ENCODE measurements around the gene POLR2J2. TPM values are rescaled to one million over a fixed set of nuclear protein-coding genes. Genes with fewer than 3 reads are reported as not detected.
"Not testable (repeated sequence)": the region's sequence is repeated elsewhere in the genome, so short reads cannot be mapped to it uniquely, and the experiment has no call there.

Gene POLR2J2
- total RNA-seq, 2 experiments from 2014 or later, result 15.4 to 15.7 TPM

- CTCF ChIA-PET; H3K36me3 Mint-ChIP-seq; H3K27me3 Mint-ChIP-seq; H3K27ac Mint-ChIP-seq; H3K4me3 Mint-ChIP-seq; H3K4me1 Mint-ChIP-seq; H3K9me3 Mint-ChIP-seq (ENCODE audit: low read depth): not testable (repeated sequence)
- ATAC-seq (peak; percentile 79), DNase-seq (peak; percentile 43)
These were observed 18.2 kb upstream of the POLR2J2 start for GRCh38 chr7:102689436-102690282.

DNA sequence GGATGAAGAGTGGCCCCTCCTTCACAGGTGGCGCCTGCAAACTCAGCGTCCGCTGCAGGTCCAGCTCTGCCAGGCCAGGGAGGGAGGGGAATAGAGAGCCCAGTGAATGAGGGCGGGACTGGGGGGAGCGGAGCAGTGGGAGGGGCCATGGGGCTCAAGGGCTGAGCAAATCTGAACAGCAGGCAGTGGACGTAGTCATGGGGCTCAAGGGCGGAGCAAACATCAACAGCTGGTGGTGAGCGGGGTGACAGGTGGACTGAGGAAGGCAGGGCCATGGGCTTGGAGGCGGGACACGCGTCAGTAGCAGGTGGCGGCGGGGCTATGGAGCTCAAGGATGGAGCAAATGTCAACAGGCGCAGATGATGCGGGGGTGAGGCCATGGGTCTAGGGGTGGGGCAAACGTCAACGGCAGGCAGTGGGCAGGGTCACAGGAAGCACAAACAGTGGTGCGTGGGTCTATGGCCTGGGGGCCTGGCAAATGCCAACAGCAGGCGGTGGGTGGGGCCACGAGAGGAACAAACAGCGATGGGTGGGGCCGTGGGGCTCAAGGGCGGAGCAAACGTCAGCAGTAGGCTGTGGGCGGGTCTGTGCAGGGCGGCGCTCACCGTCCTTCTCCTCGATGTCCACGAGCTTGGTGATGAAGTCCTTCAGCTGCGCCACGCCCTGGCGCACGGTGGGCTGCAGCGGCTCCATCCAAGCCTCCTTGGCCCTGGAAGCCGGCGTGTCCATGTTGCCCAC lies 17.0 kb upstream of the POLR2J2 start:
- CTCF ChIA-PET; H3K36me3 Mint-ChIP-seq; H3K4me1 Mint-ChIP-seq; H3K4me3 Mint-ChIP-seq; H3K9me3 Mint-ChIP-seq (ENCODE audit: low read depth); H3K27me3 Mint-ChIP-seq; H3K27ac Mint-ChIP-seq; DNase-seq: not testable (repeated sequence)
- peak; percentile 90 for ATAC-seq

- CTCF ChIA-PET; H3K36me3 Mint-ChIP-seq; H3K4me3 Mint-ChIP-seq; H3K27me3 Mint-ChIP-seq; H3K4me1 Mint-ChIP-seq; H3K27ac Mint-ChIP-seq; DNase-seq; ATAC-seq; H3K9me3 Mint-ChIP-seq (ENCODE audit: low read depth): not testable (repeated sequence)
These were observed 11.1 kb upstream of the POLR2J2 start for GRCh38 chr7:102682560-102682959.

DNA sequence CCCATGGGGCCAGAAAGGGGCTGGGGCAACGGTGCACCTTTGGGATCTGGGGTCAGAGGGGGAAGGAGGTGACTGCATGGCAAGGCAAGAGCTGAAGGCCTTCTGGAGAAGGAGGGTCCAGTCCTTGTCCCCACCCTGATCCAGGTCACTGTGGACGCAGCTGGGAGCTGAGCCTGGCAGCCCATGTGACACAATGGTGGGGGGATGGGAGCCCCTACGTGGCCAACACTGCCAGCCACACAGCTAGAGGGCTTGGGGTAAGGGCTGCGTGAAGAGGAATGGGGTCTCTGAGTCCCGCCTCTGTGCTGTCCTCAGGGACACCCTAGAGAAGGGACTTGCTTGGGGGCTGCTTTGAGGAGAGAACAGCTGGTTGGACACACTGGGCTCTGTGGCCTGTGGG lies 9.3 kb upstream of the POLR2J2 start:
- H3K9me3 Mint-ChIP-seq (ENCODE audit: low read depth); H3K4me1 Mint-ChIP-seq; CTCF ChIA-PET; H3K4me3 Mint-ChIP-seq; ATAC-seq; H3K36me3 Mint-ChIP-seq; H3K27me3 Mint-ChIP-seq; H3K27ac Mint-ChIP-seq; DNase-seq: not testable (repeated sequence)

DNA sequence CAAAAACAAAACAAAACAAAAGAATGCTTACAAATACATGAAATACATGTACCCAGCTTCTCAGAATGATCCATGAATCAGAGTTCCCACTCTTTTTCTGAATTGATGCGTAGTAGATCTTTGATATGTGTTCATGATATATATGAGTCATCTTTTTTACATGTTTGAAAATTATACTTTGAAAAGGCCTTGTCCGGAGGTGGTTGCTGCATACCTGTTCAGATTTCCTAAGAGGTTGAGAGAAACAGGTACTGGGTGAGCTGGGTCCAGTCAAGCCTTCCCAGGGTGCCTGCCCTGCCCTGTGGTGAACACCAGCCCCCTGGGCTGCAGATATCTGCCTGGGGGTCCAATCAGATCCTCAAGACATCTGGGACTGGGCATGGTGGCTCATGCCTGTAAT lies 4.1 kb upstream of the POLR2J2 start:
- H3K9me3 Mint-ChIP-seq (ENCODE audit: low read depth); H3K27me3 Mint-ChIP-seq; H3K36me3 Mint-ChIP-seq; H3K4me1 Mint-ChIP-seq; ATAC-seq; H3K27ac Mint-ChIP-seq; CTCF ChIA-PET; DNase-seq; H3K4me3 Mint-ChIP-seq: not testable (repeated sequence)

- H3K9me3 Mint-ChIP-seq (ENCODE audit: low read depth); H3K36me3 Mint-ChIP-seq; H3K27me3 Mint-ChIP-seq; H3K4me1 Mint-ChIP-seq; H3K27ac Mint-ChIP-seq; ATAC-seq; H3K4me3 Mint-ChIP-seq; CTCF ChIA-PET; DNase-seq: not testable (repeated sequence)
These were observed 2.1 kb upstream of the POLR2J2 start for GRCh38 chr7:102673447-102674067.

- DNase-seq; H3K4me1 Mint-ChIP-seq; H3K4me3 Mint-ChIP-seq; H3K9me3 Mint-ChIP-seq (ENCODE audit: low read depth); H3K27ac Mint-ChIP-seq; H3K27me3 Mint-ChIP-seq; CTCF ChIA-PET; H3K36me3 Mint-ChIP-seq: not testable (repeated sequence)
- peak; percentile 52 for ATAC-seq
These were observed 469 bp upstream of the POLR2J2 start for GRCh38 chr7:102671956-102672307.

DNA sequence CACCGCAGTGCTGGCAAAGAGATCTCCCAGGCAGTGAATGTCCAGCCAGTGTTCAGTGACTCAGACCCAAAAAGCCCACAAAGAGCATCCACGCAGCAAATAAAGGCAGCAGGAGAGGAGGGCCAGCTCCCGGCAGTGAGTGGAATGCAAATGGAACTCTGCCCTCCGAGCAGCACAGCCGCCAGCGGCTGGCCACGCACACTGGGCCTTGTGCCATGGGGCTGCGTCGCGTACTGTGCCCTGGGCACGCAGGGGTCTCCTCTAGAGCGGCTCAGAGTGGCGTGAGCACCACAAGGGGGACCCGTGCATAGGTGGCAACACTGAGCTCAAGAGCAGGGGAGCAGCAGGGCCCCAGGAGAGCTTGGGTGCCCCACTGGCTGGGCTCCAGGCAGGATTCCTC lies 3.9 kb downstream of the POLR2J2 start:
- H3K36me3 Mint-ChIP-seq; DNase-seq; H3K4me3 Mint-ChIP-seq; H3K9me3 Mint-ChIP-seq (ENCODE audit: low read depth); ATAC-seq; H3K27ac Mint-ChIP-seq; CTCF ChIA-PET; H3K27me3 Mint-ChIP-seq; H3K4me1 Mint-ChIP-seq: not testable (repeated sequence)

DNA sequence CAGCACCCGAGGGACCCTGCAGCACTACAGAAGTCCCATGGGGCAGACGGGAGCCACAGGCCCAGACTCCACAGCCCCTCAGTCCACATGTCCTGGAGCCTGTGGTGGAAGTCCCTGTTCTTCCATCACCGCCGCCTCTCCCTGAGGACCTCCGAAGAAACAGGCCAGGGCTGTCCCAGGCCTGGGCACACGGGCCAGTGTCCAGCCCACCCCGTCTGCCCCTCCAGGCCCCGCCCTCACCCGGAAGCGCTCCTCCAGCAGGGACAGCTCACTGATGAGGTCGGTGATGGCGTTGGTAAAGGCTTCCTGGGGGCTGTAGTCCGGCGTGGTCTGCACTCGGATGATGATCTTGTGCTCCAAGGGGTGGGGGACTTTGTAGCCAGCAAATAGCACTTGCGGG lies 4.6 kb downstream of the POLR2J2 start:
- H3K27me3 Mint-ChIP-seq; CTCF ChIA-PET; H3K4me1 Mint-ChIP-seq; DNase-seq; H3K9me3 Mint-ChIP-seq (ENCODE audit: low read depth); H3K4me3 Mint-ChIP-seq; H3K27ac Mint-ChIP-seq; H3K36me3 Mint-ChIP-seq; ATAC-seq: not testable (repeated sequence)

DNA sequence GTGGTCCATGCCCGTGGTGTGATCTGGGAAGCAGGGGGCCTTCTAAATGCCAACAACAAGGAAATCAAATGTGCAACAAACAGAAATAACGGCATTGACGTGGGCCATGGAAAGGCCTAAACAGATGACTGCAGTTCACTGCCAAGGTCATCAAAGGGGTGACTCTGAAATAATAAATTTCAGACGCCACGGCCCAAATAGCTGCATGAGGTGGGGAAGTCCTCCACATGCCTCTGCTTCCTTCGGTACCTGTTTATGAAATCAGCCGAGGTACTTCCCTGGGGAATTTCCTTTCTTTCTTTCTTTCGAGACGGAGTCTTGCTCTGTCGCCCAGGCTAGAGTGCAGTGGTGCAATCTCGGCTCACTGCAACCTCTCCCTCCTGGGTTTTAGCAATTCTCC lies 6.7 kb downstream of the POLR2J2 start:
- H3K36me3 Mint-ChIP-seq; H3K9me3 Mint-ChIP-seq (ENCODE audit: low read depth); H3K27me3 Mint-ChIP-seq; DNase-seq; ATAC-seq; H3K27ac Mint-ChIP-seq; CTCF ChIA-PET; H3K4me3 Mint-ChIP-seq; H3K4me1 Mint-ChIP-seq: not testable (repeated sequence)

- ATAC-seq; DNase-seq; H3K36me3 Mint-ChIP-seq; CTCF ChIA-PET; H3K27me3 Mint-ChIP-seq; H3K9me3 Mint-ChIP-seq (ENCODE audit: low read depth); H3K27ac Mint-ChIP-seq; H3K4me1 Mint-ChIP-seq; H3K4me3 Mint-ChIP-seq: not testable (repeated sequence)
These were observed 21.5 kb downstream of the POLR2J2 start, which contains the start of gene SPDYE2B for GRCh38 chr7:102649924-102650323. Gene SPDYE2B, plus strand, starts transcription at chr7:102650319. Its CDS starts 2,030 bp downstream, at chr7:102652349.

GRCh38 chr7:102647813-102648212 lies 23.6 kb downstream of the POLR2J2 start:
- H3K4me3 Mint-ChIP-seq; H3K27ac Mint-ChIP-seq; ATAC-seq; DNase-seq; H3K9me3 Mint-ChIP-seq (ENCODE audit: low read depth); CTCF ChIA-PET; H3K4me1 Mint-ChIP-seq; H3K27me3 Mint-ChIP-seq; H3K36me3 Mint-ChIP-seq: not testable (repeated sequence)

- H3K36me3 Mint-ChIP-seq; H3K9me3 Mint-ChIP-seq (ENCODE audit: low read depth); ATAC-seq; H3K27me3 Mint-ChIP-seq; DNase-seq; H3K4me3 Mint-ChIP-seq; H3K4me1 Mint-ChIP-seq; H3K27ac Mint-ChIP-seq; CTCF ChIA-PET: not testable (repeated sequence)
These were observed 28.1 kb downstream of the POLR2J2 start for GRCh38 chr7:102643404-102643803.

- H3K4me3 Mint-ChIP-seq; H3K9me3 Mint-ChIP-seq (ENCODE audit: low read depth); H3K27ac Mint-ChIP-seq; DNase-seq; CTCF ChIA-PET; H3K4me1 Mint-ChIP-seq; ATAC-seq; H3K27me3 Mint-ChIP-seq; H3K36me3 Mint-ChIP-seq: not testable (repeated sequence)
These were observed 28.8 kb downstream of the POLR2J2 start, which contains the start of gene UPK3BL1 for GRCh38 chr7:102642691-102643090. Gene UPK3BL1, minus strand, starts transcription at chr7:102642791. Its CDS starts 50 bp downstream, at chr7:102642741.
